ENCODE results near the gene TEX44.
A peak's percentile ranks its signal among the peaks of the same experiment; 100 is the strongest.

Gene TEX44

DNA sequence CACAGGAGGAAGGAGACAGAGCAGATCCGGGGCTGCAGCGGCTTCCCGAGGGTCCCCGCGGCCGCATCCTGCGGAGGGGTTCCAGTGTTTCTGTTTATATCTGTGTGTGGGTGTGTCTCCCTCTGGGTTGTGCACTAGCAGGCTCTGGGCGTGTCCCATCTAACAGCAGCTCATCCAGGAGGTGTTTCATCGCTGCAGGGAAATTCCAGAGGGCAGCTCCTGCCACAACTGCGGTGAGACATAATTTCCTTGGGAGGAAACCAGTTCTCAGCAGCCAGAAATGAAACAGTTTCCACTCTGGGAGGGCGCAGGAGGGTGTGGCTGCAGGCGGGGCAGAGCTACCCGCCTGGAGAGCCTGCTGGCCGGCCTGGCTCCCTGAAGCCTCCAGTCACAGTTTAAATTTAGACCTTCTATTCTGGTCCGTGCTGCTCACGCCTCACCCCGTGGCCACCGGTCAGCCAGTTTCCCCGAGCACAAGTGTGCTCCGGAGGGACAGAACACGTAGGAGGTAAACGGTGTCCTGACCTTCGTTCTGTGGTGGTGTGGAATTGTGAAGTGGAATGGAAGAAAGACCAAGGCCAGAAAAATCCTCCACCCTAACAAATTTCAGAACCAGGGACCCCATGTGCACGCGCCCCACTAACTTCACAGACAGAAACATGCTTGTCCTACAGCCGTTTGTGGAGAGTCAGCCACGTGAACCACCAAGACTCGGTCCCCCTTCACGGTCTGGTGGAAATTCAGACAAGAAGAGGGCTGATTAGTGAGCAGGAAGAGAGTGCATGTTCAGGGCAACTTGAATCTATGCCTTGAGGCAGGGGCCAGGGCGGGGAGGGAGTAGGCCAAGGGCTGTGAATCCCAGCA, 50.2 kb downstream of the TEX44 start:
- peak; percentile 27; the same call in 1 of the 2 replicates for TF ChIP-seq EGR1 (IDR thresholded peaks at IDR 0.05)
- TF ChIP-seq CREB1 (IDR thresholded peaks at IDR 0.05; ENCODE audit: low read depth), result no peak
- no peak for TF ChIP-seq REST (IDR thresholded peaks at IDR 0.05; ENCODE audit: low read depth)
- TF ChIP-seq TEAD4 (IDR thresholded peaks at IDR 0.05), result peak; percentile 80
- peak; percentile 75 for TF ChIP-seq MAX (IDR thresholded peaks at IDR 0.05)
- TF ChIP-seq ZBTB7A (IDR thresholded peaks at IDR 0.05; ENCODE audit: low read depth), result peak; percentile 51; the same call in 1 of the 2 replicates
- TF ChIP-seq RAD21 (IDR thresholded peaks at IDR 0.05; ENCODE audit: low read depth), result peak; percentile 20; the same call in 1 of the 2 replicates
- peak; percentile 72; the same call in 1 of the 2 replicates for TF ChIP-seq FOXM1 (IDR thresholded peaks at IDR 0.05; ENCODE audit: borderline replicate concordance, low read depth)
- TF ChIP-seq YY1 (IDR thresholded peaks at IDR 0.05; ENCODE audit: low read depth), result no peak; the same call in 1 of the 2 replicates
- peak; percentile 72; the same call in 1 of the 2 replicates for TF ChIP-seq EP300 (IDR thresholded peaks at IDR 0.05; ENCODE audit: borderline replicate concordance)
- peak; percentile 23; the same call in 1 of the 2 replicates for TF ChIP-seq USF1 (IDR thresholded peaks at IDR 0.05)
- TF ChIP-seq CEBPB (IDR thresholded peaks at IDR 0.05), result no peak
- peak; percentile 72 for TF ChIP-seq TCF12 (IDR thresholded peaks at IDR 0.05; ENCODE audit: low read depth)
- peak; percentile 26; the same call in 1 of the 2 replicates for TF ChIP-seq TAF1 (IDR thresholded peaks at IDR 0.05; ENCODE audit: low read depth)
- peak; percentile 41; the same call in 1 of the 2 replicates for TF ChIP-seq NFIC (IDR thresholded peaks at IDR 0.05)

DNA sequence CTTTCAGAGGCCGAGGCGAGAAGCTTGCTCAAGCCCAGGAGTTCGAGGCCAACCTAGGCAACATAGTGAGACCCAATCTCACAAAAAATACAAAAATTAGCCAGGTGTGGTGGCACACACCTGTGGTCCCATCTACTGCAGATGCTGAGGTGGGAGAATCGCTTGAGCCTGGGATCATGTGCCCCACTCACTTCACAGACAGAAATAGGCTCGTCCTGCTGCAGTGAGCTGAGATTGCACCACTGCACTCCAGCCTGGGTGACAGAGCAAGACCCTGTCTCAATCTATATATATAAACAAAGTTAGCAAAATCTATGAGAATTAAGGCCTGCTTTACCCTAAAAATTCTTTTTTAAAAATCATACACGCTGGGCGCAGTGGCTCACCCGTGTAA, 50.8 kb downstream of the TEX44 start:
- TF ChIP-seq CEBPB (IDR thresholded peaks at IDR 0.05) (no peak), EP300 (IDR thresholded peaks at IDR 0.05; ENCODE audit: borderline replicate concordance) (no peak), REST (IDR thresholded peaks at IDR 0.05; ENCODE audit: low read depth) (no peak), CREB1 (IDR thresholded peaks at IDR 0.05; ENCODE audit: low read depth) (no peak), TCF12 (IDR thresholded peaks at IDR 0.05; ENCODE audit: low read depth) (no peak), EGR1 (IDR thresholded peaks at IDR 0.05) (no peak), USF1 (IDR thresholded peaks at IDR 0.05) (no peak), MAX (IDR thresholded peaks at IDR 0.05) (no peak), TAF1 (IDR thresholded peaks at IDR 0.05; ENCODE audit: low read depth) (no peak), ZBTB7A (IDR thresholded peaks at IDR 0.05; ENCODE audit: low read depth) (no peak), TEAD4 (IDR thresholded peaks at IDR 0.05) (no peak), NFIC (IDR thresholded peaks at IDR 0.05) (no peak), FOXM1 (IDR thresholded peaks at IDR 0.05; ENCODE audit: borderline replicate concordance, low read depth) (no peak), RAD21 (IDR thresholded peaks at IDR 0.05; ENCODE audit: low read depth) (no peak)
